ENCODE data around the gene NUTM2F.

The NUTM2F gene

DNA sequence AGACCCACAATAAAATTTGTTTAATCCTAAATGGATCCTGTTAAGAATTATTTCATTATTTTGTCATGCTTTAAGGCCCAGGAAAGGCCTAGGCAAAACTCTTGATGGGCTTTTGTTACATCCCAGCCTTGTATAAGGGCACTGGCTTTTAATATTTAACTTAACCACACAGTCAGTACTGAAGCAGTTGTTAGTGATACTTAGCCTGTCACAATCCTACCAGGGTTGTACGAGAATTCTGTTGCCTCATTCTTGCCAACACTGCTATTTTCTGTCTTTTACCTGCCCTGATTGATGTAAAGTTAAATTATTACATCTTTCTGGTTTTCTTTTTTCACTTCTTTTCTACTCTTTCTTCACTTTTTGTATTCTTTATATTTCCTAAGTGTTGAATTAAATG lies 58.4 kb downstream of the NUTM2F start:
- H3K4me3 ChIP-seq (ENCODE audit: low read length) = no peak overlapping the region
- TF ChIP-seq ZNF274 (IDR thresholded peaks at IDR 0.05; ENCODE audit: low read depth, low read length) = no peak

DNA sequence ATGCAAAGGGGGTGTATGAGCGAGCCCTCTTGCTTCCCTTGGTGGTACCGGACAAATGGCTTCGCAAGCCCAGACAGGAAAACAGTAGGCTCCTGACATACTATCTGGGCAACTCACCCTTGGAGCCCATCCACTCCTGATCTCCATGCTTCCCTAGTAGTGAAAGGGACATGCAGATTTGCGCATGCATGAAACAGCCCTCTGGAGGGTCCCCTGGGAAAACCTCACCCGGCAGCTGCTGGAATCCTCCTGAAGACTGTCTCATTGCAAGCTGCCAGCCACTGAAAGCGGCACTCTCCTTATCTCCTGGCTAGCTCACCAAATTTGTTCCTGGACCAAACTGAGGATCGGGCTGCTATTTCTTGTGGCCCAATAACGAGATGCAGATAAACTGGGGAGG lies 59.2 kb downstream of the NUTM2F start:
- no peak for TF ChIP-seq ZNF274 (IDR thresholded peaks at IDR 0.05; ENCODE audit: low read depth, low read length)
- H3K4me3 ChIP-seq (ENCODE audit: low read length) = no peak overlapping the region

Data from GM08714 (cell line).